Tibial nerve (tissue), 4 donors: ENCODE data around the gene GLE1. TPM values are rescaled to one million over a fixed set of nuclear protein-coding genes. Genes with fewer than 3 reads are reported as not detected.
A peak's percentile ranks its signal among the peaks of the same experiment; 100 is the strongest.

Experiments
- DNase-seq, 2 donors: peaks; one replicate each; pipeline ENCODE4 v3.0.0-alpha.2; 2019; ENCODE audit warnings: low spot score in 2 of 2
- H3K27ac ChIP-seq, 4 donors: fragments of 200-600 bp; sonication (generic) in 3 of 4; one replicate each; pipeline ENCODE4 v1.5.1; 2017 to 2019; ENCODE audit warnings: mild to moderate bottlenecking in 1 of 4
- H3K27me3 ChIP-seq, 2 donors: fragments of 200-600 bp; sonication (generic) in 1 of 2; one replicate each; pipeline versions ENCODE4 v1.5.1 to v1.6.0; 2017 to 2019
- H3K36me3 ChIP-seq, 3 donors: fragments of 200-600 bp; sonication (generic); one replicate each; pipeline ENCODE4 v1.5.1; 2018 to 2019
- H3K4me1 ChIP-seq, 4 donors: fragments of 200-600 bp; sonication (generic) in 3 of 4; one replicate each; pipeline ENCODE4 v1.5.1; 2017 to 2019
- H3K4me3 ChIP-seq, 4 donors: fragments of 200-600 bp; sonication (generic) in 3 of 4; one replicate each; pipeline ENCODE4 v1.5.1; 2017 to 2019; ENCODE audit warnings: mild to moderate bottlenecking in 1 of 4, moderate library complexity in 1 of 4
- H3K9me3 ChIP-seq, 4 donors: fragments of 200-600 bp; sonication (generic) in 3 of 4; one replicate each; pipeline ENCODE4 v1.5.1; 2017 to 2019
- CTCF ChIP-seq, 5 experiments: fragments of 200-600 bp in 3 of 5; fragments of 450-650 bp in 2 of 5; sonication (generic) in 3 of 5; IDR thresholded peaks; one replicate each; pipeline ENCODE4 v1.5.1; 2016 to 2019; ENCODE audit warnings: antibody characterized with exemption in 5 of 5, mild to moderate bottlenecking in 3 of 5, moderate library complexity in 2 of 5
- EP300 ChIP-seq, 2 donors: sonication (generic); formaldehyde crosslinking; IDR thresholded peaks; one replicate each; pipeline ENCODE4 v1.6.1; 2017; ENCODE audit warnings: antibody characterized with exemption in 2 of 2, mild to moderate bottlenecking in 1 of 2
- POLR2A ChIP-seq, 2 donors: fragments of 450-650 bp; IDR thresholded peaks; one replicate each; pipeline ENCODE4 v1.6.1; 2017; ENCODE audit warnings: antibody characterized with exemption in 2 of 2, mild to moderate bottlenecking in 2 of 2, moderate library complexity in 2 of 2
- WGBS, 2 donors: methylation state at CpG; one replicate each; pipeline ENCODE4 v1.1.5; 2018; 5-methylcytosine and 5-hydroxymethylcytosine counted together
- total RNA-seq, 4 donors: library from RNA; depleted of rRNA; stranded (reverse); fragments of >200 nt; gene quantifications; one replicate each; pipeline ENCODE4 v1.1.0, GENCODE V29; 2016

GLE1 gene
- total RNA-seq, 4 donors from 2014 or later = 24.5 to 30.4 (median 28.8) TPM

GRCh38 chr9:128457207-128457606 is 47.3 kb upstream of the GLE1 start:
- H3K36me3 ChIP-seq = peaks cover 0 to 30% (median 2%) of the 10 kb centered on the region in 3 donors
- H3K27ac ChIP-seq = peak overlapping the region in 2 of 4 donors; percentile 91
- H3K4me1 ChIP-seq = peaks cover 0 to 16% (median 9%) of the 10 kb centered on the region in 4 donors
- H3K9me3 ChIP-seq = no peaks in the 10 kb centered on the region
- peak overlapping the region; percentile 79 to 94 (median 88) for H3K4me3 ChIP-seq
- H3K27me3 ChIP-seq = no peaks in the 10 kb centered on the region
- TF ChIP-seq POLR2A (IDR thresholded peaks at IDR 0.05) (no peak), EP300 (IDR thresholded peaks at IDR 0.05) (no peak), CTCF (IDR thresholded peaks at IDR 0.05) (no peak)
- no peak for DNase-seq
- WGBS, 2 donors = 34 to 35% methylated on average over 14 of the region's 14 CpGs

GRCh38 chr9:128459011-128459410 is 45.5 kb upstream of the GLE1 start:
- Histone ChIP-seq H3K9me3 (no peaks in the 10 kb centered on the region), H3K27ac (no peak overlapping the region), H3K4me1 (peaks cover 0 to 16% (median 9%) of the 10 kb centered on the region in 4 donors), H3K27me3 (no peaks in the 10 kb centered on the region), H3K36me3 (peaks cover 0 to 48% (median 2%) of the 10 kb centered on the region in 3 donors), H3K4me3 (no peak overlapping the region)
- TF ChIP-seq EP300 (IDR thresholded peaks at IDR 0.05) (no peak), POLR2A (IDR thresholded peaks at IDR 0.05) (no peak), CTCF (IDR thresholded peaks at IDR 0.05) (no peak)
- WGBS, 2 donors = 86 to 94% methylated on average over 3 of the region's 3 CpGs
- DNase-seq = no peak

GRCh38 chr9:128469070-128469469 is 35.4 kb upstream of the GLE1 start:
- TF ChIP-seq CTCF (IDR thresholded peaks at IDR 0.05) (no peak), POLR2A (IDR thresholded peaks at IDR 0.05) (no peak), EP300 (IDR thresholded peaks at IDR 0.05) (no peak)
- Histone ChIP-seq H3K36me3 (peaks cover 0 to 78% (median 0%) of the 10 kb centered on the region in 3 donors), H3K27me3 (no peaks in the 10 kb centered on the region), H3K27ac (no peak overlapping the region), H3K4me3 (no peak overlapping the region), H3K9me3 (no peaks in the 10 kb centered on the region), H3K4me1 (peaks cover 0 to 7% (median 0%) of the 10 kb centered on the region in 4 donors)
- 90 to 96% methylated on average over 7 of the region's 7 CpGs for WGBS, 2 donors
- DNase-seq = no peak

- Histone ChIP-seq H3K9me3 (no peaks in the 10 kb centered on the region), H3K36me3 (peaks cover 0 to 81% (median 0%) of the 10 kb centered on the region in 3 donors), H3K27me3 (no peaks in the 10 kb centered on the region), H3K27ac (no peak overlapping the region), H3K4me3 (no peak overlapping the region), H3K4me1 (peaks cover 0 to 7% (median 0%) of the 10 kb centered on the region in 4 donors)
- 65% methylated on average over 5 of the region's 5 CpGs for WGBS, 2 donors
- no peak for TF ChIP-seq POLR2A (IDR thresholded peaks at IDR 0.05)
- no peak for TF ChIP-seq CTCF (IDR thresholded peaks at IDR 0.05)
- TF ChIP-seq EP300 (IDR thresholded peaks at IDR 0.05) = no peak
- DNase-seq = peak; percentile 22 to 43
Measured at GRCh38 chr9:128470560-128470959, 34.0 kb upstream of the GLE1 start.

GRCh38 chr9:128473104-128473503 is 31.4 kb upstream of the GLE1 start:
- no peak overlapping the region for H3K27ac ChIP-seq

More at GRCh38 chr9:128473104-128473503, 31.4 kb upstream of the GLE1 start:
- no peaks in the 10 kb centered on the region for H3K9me3 ChIP-seq
- H3K4me3 ChIP-seq = no peak overlapping the region
- DNase-seq = no peak
- no peak for TF ChIP-seq EP300 (IDR thresholded peaks at IDR 0.05)
- H3K27me3 ChIP-seq = no peaks in the 10 kb centered on the region
- H3K36me3 ChIP-seq = peaks cover 0 to 84% (median 10%) of the 10 kb centered on the region in 3 donors
- WGBS, 2 donors = 90 to 95% methylated on average over 5 of the region's 5 CpGs
- peaks cover 0 to 7% (median 0%) of the 10 kb centered on the region in 4 donors for H3K4me1 ChIP-seq
